Trophoblast cell (in vitro differentiated cells and primary cell): ENCODE results near the gene ZKSCAN3.
"Not testable (repeated sequence)": the region's sequence is repeated elsewhere in the genome, so short reads cannot be mapped to it uniquely, and the experiment has no call there.

Experiments used
- DNase-seq, 2 donors: peaks; one replicate each; pipeline ENCODE4 v3.0.0-alpha.2; 2016
- H2AFZ ChIP-seq: 2 replicates; pipeline ENCODE4 v1.6.1; 2013; ENCODE audit warnings: low read length, moderate library complexity, mild to moderate bottlenecking; ENCODE audit not compliant: insufficient read depth, poor library complexity
- H2AK5ac ChIP-seq: 2 replicates; pipeline ENCODE4 v1.6.1; 2013; ENCODE audit warnings: mild to moderate bottlenecking, low read length
- H2BK120ac ChIP-seq: 2 replicates; pipeline ENCODE4 v1.6.1; 2013; ENCODE audit warnings: low read length, mild to moderate bottlenecking, moderate library complexity; ENCODE audit not compliant: insufficient read depth, poor library complexity
- H2BK12ac ChIP-seq: 2 replicates; pipeline ENCODE4 v1.6.1; 2013; ENCODE audit warnings: mild to moderate bottlenecking, low read length, moderate library complexity
- H2BK5ac ChIP-seq: 2 replicates; pipeline ENCODE4 v1.6.1; 2013; ENCODE audit warnings: low read length, low read depth, moderate library complexity, mild to moderate bottlenecking; ENCODE audit not compliant: poor library complexity
- H3K14ac ChIP-seq: 2 replicates; pipeline ENCODE4 v1.6.1; 2013; ENCODE audit warnings: mild to moderate bottlenecking, low read length
- H3K18ac ChIP-seq: 2 replicates; pipeline ENCODE4 v1.6.1; 2013; ENCODE audit warnings: mild to moderate bottlenecking, low read length
- H3K23ac ChIP-seq: 2 replicates; pipeline ENCODE4 v1.6.1; 2013; ENCODE audit warnings: low read length
- H3K27ac ChIP-seq: 2 replicates; pipeline ENCODE4 v1.5.1; 2013; ENCODE audit warnings: low read depth, mild to moderate bottlenecking, inconsistent platforms, low read length, moderate library complexity
- H3K27me3 ChIP-seq: 2 replicates; pipeline ENCODE4 v1.6.1; 2013; ENCODE audit warnings: inconsistent platforms, mild to moderate bottlenecking, low read length, moderate library complexity; ENCODE audit not compliant: insufficient read depth
- H3K36me3 ChIP-seq, 2 experiments: 1 replicate in 1 of 2; 2 replicates in 1 of 2; pipeline ENCODE4 v1.6.1; 2013; ENCODE audit warnings: low read length in 2 of 2, mild to moderate bottlenecking in 2 of 2, moderate library complexity in 1 of 2; ENCODE audit not compliant: insufficient read depth in 2 of 2, control insufficient read depth in 1 of 2
- H3K4ac ChIP-seq: 2 replicates; pipeline ENCODE4 v1.6.1; 2013; ENCODE audit warnings: low read depth, mild to moderate bottlenecking, low read length, moderate library complexity
- H3K4me1 ChIP-seq, 2 experiments: 1 replicate in 1 of 2; 2 replicates in 1 of 2; pipeline ENCODE4 v1.6.1; 2013; ENCODE audit warnings: low read length in 2 of 2, mild to moderate bottlenecking in 2 of 2, moderate library complexity in 1 of 2; ENCODE audit not compliant: insufficient read depth in 2 of 2, control insufficient read depth in 1 of 2
- H3K4me2 ChIP-seq: 2 replicates; pipeline ENCODE4 v1.6.1; 2013; ENCODE audit warnings: inconsistent platforms, mild to moderate bottlenecking, low read length, moderate library complexity
- H3K4me3 ChIP-seq: 2 replicates; pipeline ENCODE4 v1.5.1; 2013; ENCODE audit warnings: mild to moderate bottlenecking, low read depth, low read length, inconsistent platforms
- H3K79me1 ChIP-seq: one replicate; pipeline ENCODE4 v1.6.1; 2013; ENCODE audit warnings: low read length
- H3K79me2 ChIP-seq: 2 replicates; pipeline ENCODE4 v1.6.1; 2013; ENCODE audit warnings: low read length, mild to moderate bottlenecking; ENCODE audit not compliant: control insufficient read depth, insufficient read depth, poor library complexity
- H3K9ac ChIP-seq: 2 replicates; pipeline ENCODE4 v1.6.1; 2013; ENCODE audit warnings: mild to moderate bottlenecking, low read length
- H3K9me3 ChIP-seq: 2 replicates; pipeline ENCODE4 v1.6.1; 2013; ENCODE audit warnings: low read depth, mild to moderate bottlenecking, control low read depth, inconsistent platforms, low read length; ENCODE audit not compliant: insufficient read depth
- H4K12ac ChIP-seq: 2 replicates; pipeline ENCODE4 v1.6.1; 2013; ENCODE audit warnings: low read depth, mild to moderate bottlenecking, low read length, moderate library complexity
- H4K8ac ChIP-seq: 2 replicates; pipeline ENCODE4 v1.6.1; 2013; ENCODE audit warnings: low read depth, mild to moderate bottlenecking, low read length, moderate library complexity
- H4K91ac ChIP-seq: one replicate; pipeline ENCODE4 v1.6.1; 2013; ENCODE audit warnings: low read depth, mild to moderate bottlenecking, low read length, moderate library complexity
- WGBS: extraction: QIAGEN DNeasy Blood & Tissue Kit; methylation state at CpG from one replicate; pipeline ENCODE4 v1.1.7; 2013; ENCODE audit warnings: missing lambda C conversion rate; ENCODE audit not compliant: insufficient read length, insufficient coverage; ENCODE audit errors: extremely low coverage; 5-methylcytosine and 5-hydroxymethylcytosine counted together

The ZKSCAN3 gene

DNA sequence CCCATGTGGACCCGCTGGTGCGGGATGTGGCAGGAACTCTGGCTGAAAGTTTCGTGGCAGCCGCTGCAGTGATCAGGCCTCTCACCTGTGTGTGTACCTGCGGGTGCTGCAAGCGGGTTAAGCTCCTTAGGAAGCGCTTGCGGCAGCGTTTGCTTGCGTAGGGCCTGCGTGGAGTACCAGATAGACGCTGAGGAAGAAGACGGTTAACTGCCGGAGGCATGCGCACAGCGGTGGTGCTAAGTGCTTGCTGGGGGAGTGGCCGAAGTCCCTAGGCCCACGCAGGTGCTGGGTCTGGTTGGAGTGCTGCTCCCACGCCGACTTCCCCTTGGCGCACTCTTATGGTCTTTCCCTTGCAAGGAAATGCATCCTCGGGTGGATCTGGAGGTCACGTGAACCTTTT lies 36.8 kb upstream of the ZKSCAN3 start:
- Histone ChIP-seq H4K12ac (no peak overlapping the region), H4K8ac (no peak overlapping the region), H3K4me2 (no peak overlapping the region), H3K9me3 (peaks cover 4% of the 10 kb centered on the region), H3K18ac (no peak overlapping the region), H4K91ac (no peak overlapping the region), H3K36me3 (no peaks in the 10 kb centered on the region), H3K27ac (no peak overlapping the region), H3K4me3 (no peak overlapping the region), H2BK12ac (no peak overlapping the region), H2AK5ac (no peak overlapping the region), H3K9ac (no peak overlapping the region), H3K14ac (no peak overlapping the region), H3K23ac (no peak overlapping the region), H2BK5ac (no peak overlapping the region), H3K79me1 (no peaks in the 10 kb centered on the region), H3K4ac (no peak overlapping the region), H3K27me3 (no peaks in the 10 kb centered on the region), H3K4me1 (no peaks in the 10 kb centered on the region), H2BK120ac (no peak overlapping the region), H3K79me2 (no peaks in the 10 kb centered on the region), H2AFZ (no peak overlapping the region)
- DNase-seq = no peak
- no CpG with 5 or more reads among the region's 23 CpGs for WGBS

DNA sequence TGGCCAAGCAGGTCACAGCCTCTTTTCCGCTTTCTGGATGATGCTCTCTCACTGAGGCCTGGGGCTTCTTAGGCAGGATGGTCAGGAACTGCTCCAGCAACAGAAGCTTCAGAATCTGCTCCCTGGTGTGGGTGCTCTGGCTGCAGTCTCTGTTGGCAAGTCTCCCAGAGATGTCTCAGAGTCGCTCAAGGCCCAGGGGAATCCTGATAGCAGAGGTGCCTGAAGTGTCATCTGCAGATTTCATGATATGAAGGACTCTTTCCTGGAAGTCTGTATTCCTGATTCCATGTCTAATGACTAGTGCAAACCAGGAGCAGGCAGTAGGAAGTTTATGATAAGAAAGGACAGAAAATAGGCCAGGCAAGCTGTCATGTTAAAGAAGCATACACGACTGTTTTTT lies 34.1 kb upstream of the ZKSCAN3 start:
- DNase-seq = no peak
- WGBS = no CpG with 5 or more reads among the region's 3 CpGs
- H3K27me3 ChIP-seq = no peaks in the 10 kb centered on the region
- H3K4me3 ChIP-seq = no peak overlapping the region
- no peak overlapping the region for H4K12ac ChIP-seq
- H3K36me3 ChIP-seq = no peaks in the 10 kb centered on the region
- H4K8ac ChIP-seq = no peak overlapping the region
- H3K14ac ChIP-seq = no peak overlapping the region
- no peak overlapping the region for H2BK5ac ChIP-seq
- H3K4me2 ChIP-seq = no peak overlapping the region
- no peak overlapping the region for H2AK5ac ChIP-seq
- H3K27ac ChIP-seq = no peak overlapping the region
- peaks cover 4% of the 10 kb centered on the region for H3K9me3 ChIP-seq
- no peak overlapping the region for H4K91ac ChIP-seq
- H2BK120ac ChIP-seq = no peak overlapping the region
- no peak overlapping the region for H3K4ac ChIP-seq
- H3K79me2 ChIP-seq = no peaks in the 10 kb centered on the region
- H3K79me1 ChIP-seq = no peaks in the 10 kb centered on the region
- H2BK12ac ChIP-seq = no peak overlapping the region
- no peak overlapping the region for H3K23ac ChIP-seq
- no peaks in the 10 kb centered on the region for H3K4me1 ChIP-seq
- no peak overlapping the region for H2AFZ ChIP-seq
- H3K9ac ChIP-seq = no peak overlapping the region
- H3K18ac ChIP-seq = no peak overlapping the region

DNA sequence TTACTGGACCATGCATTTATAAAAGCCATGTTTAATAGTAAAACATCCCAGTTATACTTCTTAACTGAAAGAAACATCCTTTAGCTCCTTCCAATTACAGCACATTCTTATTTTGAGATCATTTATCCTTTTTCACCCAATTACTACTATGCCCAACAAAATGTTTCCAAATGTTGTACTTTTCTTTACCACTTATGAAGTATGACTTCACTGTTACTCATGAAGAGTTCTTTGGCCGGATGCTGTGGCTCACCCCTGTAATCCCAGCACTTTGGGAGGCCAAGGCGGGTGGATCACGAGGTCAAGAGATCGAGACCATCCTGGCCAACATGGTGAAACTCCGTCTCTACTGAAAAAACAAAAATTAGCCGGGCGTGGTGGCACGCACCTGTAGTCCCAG lies 31.9 kb upstream of the ZKSCAN3 start:
- WGBS = no CpG with 5 or more reads among the region's 8 CpGs
- H3K14ac ChIP-seq, H3K79me2 ChIP-seq, H3K79me1 ChIP-seq, H2BK12ac ChIP-seq, H3K9ac ChIP-seq, H2BK120ac ChIP-seq, H2BK5ac ChIP-seq, H3K27ac ChIP-seq, H3K27me3 ChIP-seq, H2AFZ ChIP-seq, H2AK5ac ChIP-seq, DNase-seq, H4K8ac ChIP-seq, H4K12ac ChIP-seq, H4K91ac ChIP-seq, H3K18ac ChIP-seq, H3K4ac ChIP-seq, H3K23ac ChIP-seq, H3K4me1 ChIP-seq, H3K4me2 ChIP-seq, H3K9me3 ChIP-seq, H3K36me3 ChIP-seq, H3K4me3 ChIP-seq: not testable (repeated sequence)

DNA sequence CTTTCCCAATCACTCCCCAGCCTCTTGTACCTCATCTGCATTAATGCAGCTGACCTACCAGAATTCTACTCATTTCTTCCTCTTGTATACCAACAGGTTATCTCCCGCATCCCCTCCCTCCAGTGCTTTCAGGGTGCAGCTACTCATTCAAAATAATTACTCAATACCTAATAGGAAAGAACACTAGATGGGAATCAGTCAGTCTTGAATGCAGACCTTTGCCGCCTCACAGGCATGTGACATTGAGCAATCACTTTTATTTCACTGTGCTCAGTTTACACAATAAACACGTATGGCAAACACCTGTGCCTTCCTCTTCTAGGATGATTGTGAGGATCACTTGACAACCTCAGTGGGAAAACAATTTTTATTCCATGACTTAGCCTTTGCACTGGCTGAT lies 27.1 kb upstream of the ZKSCAN3 start:
- Histone ChIP-seq H3K4me1 (no peaks in the 10 kb centered on the region), H2AFZ (no peak overlapping the region), H4K12ac (no peak overlapping the region), H3K27ac (no peak overlapping the region), H3K23ac (no peak overlapping the region), H3K36me3 (peaks cover 5 to 15% of the 10 kb centered on the region in 2 experiments), H3K14ac (no peak overlapping the region), H2AK5ac (no peak overlapping the region), H4K8ac (no peak overlapping the region), H4K91ac (no peak overlapping the region), H3K4me3 (no peak overlapping the region), H3K79me2 (no peaks in the 10 kb centered on the region), H3K79me1 (no peaks in the 10 kb centered on the region), H3K4ac (no peak overlapping the region), H3K4me2 (no peak overlapping the region), H3K27me3 (peaks cover 3% of the 10 kb centered on the region), H3K9me3 (peaks cover 10% of the 10 kb centered on the region), H2BK5ac (no peak overlapping the region), H3K18ac (no peak overlapping the region), H3K9ac (no peak overlapping the region), H2BK120ac (no peak overlapping the region), H2BK12ac (no peak overlapping the region)
- no peak for DNase-seq
- WGBS = no CpG with 5 or more reads among the region's 3 CpGs
